Measurements from ENCODE around the gene TJP1. TPM values are rescaled to one million over a fixed set of nuclear protein-coding genes. Genes with fewer than 3 reads are reported as not detected.
"Not testable (repeated sequence)": the region's sequence is repeated elsewhere in the genome, so short reads cannot be mapped to it uniquely, and the experiment has no call there.

TJP1 gene
- total RNA-seq, 4 donors from 2014 or later, result 59.1 to 99.9 (median 83.8) TPM

GRCh38 chr15:29784413-29784812, 37.9 kb downstream of the TJP1 start:
- intact Hi-C loops (cut with DNase I; ENCODE audit: low total_unique reads), result no loop called here
- DNase-seq (ENCODE audit: low spot score in 2 of 2), result no peak
- WGBS, 2 donors, result 83 to 87% methylated on average over 7 of the region's 7 CpGs
- no peak for TF ChIP-seq POLR2A (IDR thresholded peaks at IDR 0.05)
- TF ChIP-seq, protein P1, sequence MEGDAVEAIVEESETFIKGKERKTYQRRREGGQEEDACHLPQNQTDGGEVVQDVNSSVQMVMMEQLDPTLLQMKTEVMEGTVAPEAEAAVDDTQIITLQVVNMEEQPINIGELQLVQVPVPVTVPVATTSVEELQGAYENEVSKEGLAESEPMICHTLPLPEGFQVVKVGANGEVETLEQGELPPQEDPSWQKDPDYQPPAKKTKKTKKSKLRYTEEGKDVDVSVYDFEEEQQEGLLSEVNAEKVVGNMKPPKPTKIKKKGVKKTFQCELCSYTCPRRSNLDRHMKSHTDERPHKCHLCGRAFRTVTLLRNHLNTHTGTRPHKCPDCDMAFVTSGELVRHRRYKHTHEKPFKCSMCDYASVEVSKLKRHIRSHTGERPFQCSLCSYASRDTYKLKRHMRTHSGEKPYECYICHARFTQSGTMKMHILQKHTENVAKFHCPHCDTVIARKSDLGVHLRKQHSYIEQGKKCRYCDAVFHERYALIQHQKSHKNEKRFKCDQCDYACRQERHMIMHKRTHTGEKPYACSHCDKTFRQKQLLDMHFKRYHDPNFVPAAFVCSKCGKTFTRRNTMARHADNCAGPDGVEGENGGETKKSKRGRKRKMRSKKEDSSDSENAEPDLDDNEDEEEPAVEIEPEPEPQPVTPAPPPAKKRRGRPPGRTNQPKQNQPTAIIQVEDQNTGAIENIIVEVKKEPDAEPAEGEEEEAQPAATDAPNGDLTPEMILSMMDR (IDR thresholded peaks at IDR 0.05), result no peak
- no peak overlapping the region for H3K4me3 ChIP-seq (ENCODE audit: low read depth, poor library complexity, severe bottlenecking)

- intact Hi-C loops (cut with DNase I; ENCODE audit: low total_unique reads); DNase-seq (ENCODE audit: low spot score in 2 of 2); H3K4me3 ChIP-seq (ENCODE audit: low read depth, poor library complexity, severe bottlenecking): not testable (repeated sequence)
- WGBS, 2 donors, result 83 to 85% methylated on average over 8 of the region's 8 CpGs
Observed at GRCh38 chr15:29782816-29783215, 39.5 kb downstream of the TJP1 start.

DNA sequence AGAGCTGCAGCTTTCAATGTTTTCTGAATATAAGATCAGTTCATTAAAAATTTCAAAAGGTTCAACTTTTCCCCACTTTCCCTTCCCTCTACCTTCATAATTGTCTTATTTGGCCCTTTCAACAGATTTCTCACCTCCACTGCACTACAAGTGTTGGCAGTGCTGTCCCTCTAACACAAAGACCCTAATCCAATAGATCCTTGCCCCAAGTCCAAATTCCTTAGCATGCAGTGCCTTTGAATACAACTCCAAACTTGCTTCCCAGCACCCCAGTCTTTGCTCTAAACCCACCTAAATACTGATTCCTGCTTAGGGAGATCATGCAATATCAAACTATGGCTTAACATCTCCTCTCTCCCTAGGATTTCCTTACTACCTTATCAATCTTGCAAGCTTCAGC, 43.9 kb downstream of the TJP1 start:
- DNase-seq (ENCODE audit: low spot score in 2 of 2), result no peak
- intact Hi-C loops (cut with DNase I; ENCODE audit: low total_unique reads), result no loop called here
- H3K4me3 ChIP-seq (ENCODE audit: low read depth, poor library complexity, severe bottlenecking), result no peak overlapping the region
- TF ChIP-seq, protein P1 (IDR thresholded peaks at IDR 0.05), result no peak
- TF ChIP-seq POLR2A (IDR thresholded peaks at IDR 0.05), result no peak

- intact Hi-C loops (cut with DNase I; ENCODE audit: low total_unique reads), result no loop called here
- TF ChIP-seq, protein P1 (IDR thresholded peaks at IDR 0.05), result no peak
- TF ChIP-seq POLR2A (IDR thresholded peaks at IDR 0.05), result no peak
- WGBS, 2 donors, result 71 to 76% methylated on average over 4 of the region's 4 CpGs
- DNase-seq (ENCODE audit: low spot score in 2 of 2), result no peak
- H3K4me3 ChIP-seq (ENCODE audit: low read depth, poor library complexity, severe bottlenecking), result no peak overlapping the region
Observed at GRCh38 chr15:29776859-29777258, 45.4 kb downstream of the TJP1 start.

GRCh38 chr15:29774900-29775299, 47.4 kb downstream of the TJP1 start:
- no peak overlapping the region for H3K4me3 ChIP-seq (ENCODE audit: low read depth, poor library complexity, severe bottlenecking)
- TF ChIP-seq, protein P1 (IDR thresholded peaks at IDR 0.05), result no peak
- TF ChIP-seq POLR2A (IDR thresholded peaks at IDR 0.05), result no peak
- no peak for DNase-seq (ENCODE audit: low spot score in 2 of 2)
- WGBS, 2 donors, result 76 to 80% methylated on average over 6 of the region's 6 CpGs
- intact Hi-C loops (cut with DNase I; ENCODE audit: low total_unique reads), result no loop called here

DNA sequence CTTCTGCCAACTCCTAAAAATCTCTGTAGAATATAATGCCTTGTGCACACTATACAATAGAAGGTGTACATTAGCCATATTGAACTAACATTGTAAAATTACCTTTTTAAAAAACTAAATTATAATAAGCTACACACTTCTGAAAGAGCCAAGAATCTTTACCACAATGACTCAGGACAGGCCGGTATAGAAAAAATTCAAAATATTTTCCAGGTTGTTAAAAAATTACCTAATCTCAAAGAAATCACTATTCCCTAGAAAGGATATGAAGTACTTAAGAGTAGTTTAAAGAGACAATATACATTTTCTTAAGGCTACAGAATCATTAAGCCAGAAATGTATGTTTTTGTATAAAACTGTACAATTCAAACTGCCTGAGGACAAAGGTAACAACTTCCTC, 48.5 kb downstream of the TJP1 start:
- TF ChIP-seq POLR2A (IDR thresholded peaks at IDR 0.05), result no peak
- TF ChIP-seq, protein P1 (IDR thresholded peaks at IDR 0.05), result no peak
- 72 to 80% methylated on average over 1 of the region's 1 CpG for WGBS, 2 donors
- intact Hi-C loops (cut with DNase I; ENCODE audit: low total_unique reads), result no loop called here
- no peak for DNase-seq (ENCODE audit: low spot score in 2 of 2)
- H3K4me3 ChIP-seq (ENCODE audit: low read depth, poor library complexity, severe bottlenecking), result no peak overlapping the region

Data from lower leg skin (tissue), 4 donors.